A549 treated with GW870086 at 1 μM for 4 hours (cell line): ENCODE measurements around the gene VASH1. TPM values are rescaled to one million over a fixed set of nuclear protein-coding genes. Genes with fewer than 3 reads are reported as not detected.

Experiments
- total RNA-seq: library from RNA; stranded (reverse); fragments of 200-300 nt; extraction: Qiagen RNA extraction; gene quantifications from 5 replicates; pipeline ENCODE4 v1.2.3, GENCODE V29; 2022; ENCODE audit warnings: low read depth

VASH1 gene
- 3.0 to 4.1 TPM (median 3.6 TPM) in 5 replicates for total RNA-seq

GRCh38 chr14:76761136-76761959, at the start of gene VASH1:
TSS of gene VASH1 (plus strand) at chr14:76761468. CDS start at chr14:76762822, 1,354 bp downstream.

GRCh38 chr14:76812422-76813383, 51.4 kb downstream of the VASH1 start, which contains the start of gene ANGEL1:
TSS of gene ANGEL1 (minus strand) at chr14:76812882. CDS start at chr14:76812827, 55 bp downstream.

GRCh38 chr14:76826122-76826521, 64.9 kb downstream of the VASH1 start, which contains the start of gene LRRC74A:
TSS of gene LRRC74A (plus strand) at chr14:76826408. CDS start at chr14:76826698, 290 bp downstream.

Other genes starting within 250 kb of the VASH1 start
- 6.7 to 8.4 TPM (median 8.0 TPM) in 5 replicates for gene ANGEL1, start 51.4 kb downstream of the VASH1 start, total RNA-seq
- gene LRRC74A, start 64.9 kb downstream of the VASH1 start, total RNA-seq = not detected in 5 replicates